Measurements from ENCODE around the gene VTN. TPM values are rescaled to one million over a fixed set of nuclear protein-coding genes. Genes with fewer than 3 reads are reported as not detected.
A peak's percentile ranks its signal among the peaks of the same experiment; 100 is the strongest.

VTN gene
- total RNA-seq, 2 experiments from 2014 or later: 0.16 to 0.17 TPM

GRCh38 chr17:28335201-28335958 lies 34.7 kb downstream of the VTN start, which contains the start of the genes IFT20 and TNFAIP1:
Gene IFT20 (minus strand): TSS chr17:28335472. CDS start chr17:28331985, 3,487 bp downstream.
Gene TNFAIP1 (plus strand): TSS chr17:28335761. CDS start chr17:28339522, 3,761 bp downstream.
- Mint-ChIP-seq H3K36me3 (ENCODE audit: low read depth) (peaks cover 37% of the 10 kb centered on the region), H3K27me3 (no peaks in the 10 kb centered on the region), H3K9me3 (no peaks in the 10 kb centered on the region), H3K4me1 (ENCODE audit: low read depth) (peaks cover 56% of the 10 kb centered on the region), H3K27ac (peak within 1 kb of the TSS; percentile 88), H3K4me3 (peak within 1 kb of the TSS; percentile 98)
- intact Hi-C loops (cut with DNase I, micrococcal nuclease): loop anchor here (1.0 to 10.0 kb wide), 7 partner anchors 16 to 617 kb away; partner anchors contain the start of genes TMEM97 (in 2 of the 2), BLTP2 (in 1 of the 2), FAM222B (in 1 of the 2) and NLK (in 1 of the 2)
- CTCF ChIA-PET: interaction anchor here (0.9 to 2.3 kb wide), 6 partner anchors 16 to 102 kb away, joined by 3 to 15 read pairs (median 4); partner anchors contain the start of genes POLDIP2 and TMEM97
- peak within 1 kb of the TSS; percentile 92 for H3K4me3 ChIP-seq (ENCODE audit: low read length)
- POLR2A ChIA-PET: interaction anchor here (0.6 to 2.5 kb wide), 21 partner anchors 10 to 958 kb away, joined by 3 to 118 read pairs (median 6); partner anchors contain the start of genes BLTP2, LYRM9, NUFIP2 and PHF12
- H3K36me3 ChIP-seq (ENCODE audit: insufficient read depth, low read length): peaks cover 37% of the 10 kb centered on the region
- TF ChIP-seq CTCF (IDR thresholded peaks at IDR 0.05): no peak
- ATAC-seq (ENCODE audit: poor library complexity) (peak; percentile 95), DNase-seq (peak; percentile 92 to 100 (median 96))
- peak within 1 kb of the TSS; percentile 87 to 91 for H3K27ac ChIP-seq (ENCODE audit: low read depth in 1 of 2, low read length in 2 of 2)
- H3K9me3 ChIP-seq (ENCODE audit: control insufficient read depth in 1 of 2, insufficient read depth in 1 of 2, low read length in 2 of 2): peaks cover 0 to 3% of the 10 kb centered on the region in 2 experiments
- H3K27me3 ChIP-seq (ENCODE audit: control insufficient read depth in 1 of 2, insufficient read depth in 2 of 2, low read length in 2 of 2): no peaks in the 10 kb centered on the region
- H3K4me1 ChIP-seq (ENCODE audit: insufficient read depth, low read length): peaks cover 38% of the 10 kb centered on the region

- no peaks in the 10 kb centered on the region for H3K9me3 Mint-ChIP-seq
- H3K4me1 ChIP-seq (ENCODE audit: insufficient read depth, low read length): peaks cover 38% of the 10 kb centered on the region
- H3K4me1 Mint-ChIP-seq (ENCODE audit: low read depth): peaks cover 56% of the 10 kb centered on the region
- POLR2A ChIA-PET: interaction anchor here (0.7 to 2.5 kb wide), 18 partner anchors 9 to 959 kb away, joined by 3 to 118 read pairs (median 6); partner anchors contain the start of genes BLTP2, LYRM9, NUFIP2 and PHF12
- H3K27me3 Mint-ChIP-seq: no peaks in the 10 kb centered on the region
- no peaks in the 10 kb centered on the region for H3K27me3 ChIP-seq (ENCODE audit: control insufficient read depth in 1 of 2, insufficient read depth in 2 of 2, low read length in 2 of 2)
- peak overlapping the region; percentile 88 for H3K27ac Mint-ChIP-seq
- H3K27ac ChIP-seq (ENCODE audit: low read depth in 1 of 2, low read length in 2 of 2): peak overlapping the region; percentile 87 to 91
- peak overlapping the region; percentile 92 for H3K4me3 ChIP-seq (ENCODE audit: low read length)
- ATAC-seq (ENCODE audit: poor library complexity) (no peak), DNase-seq (peak in 1 of 14 experiments; percentile 11)
- peaks cover 35% of the 10 kb centered on the region for H3K36me3 Mint-ChIP-seq (ENCODE audit: low read depth)
- H3K36me3 ChIP-seq (ENCODE audit: insufficient read depth, low read length): peaks cover 32% of the 10 kb centered on the region
- TF ChIP-seq CTCF (IDR thresholded peaks at IDR 0.05): no peak
- peak overlapping the region; percentile 98 for H3K4me3 Mint-ChIP-seq
- intact Hi-C loops (cut with DNase I, micrococcal nuclease): loop anchor here (1.0 to 10.0 kb wide), 7 partner anchors 15 to 618 kb away; partner anchors contain the start of genes TMEM97 (in 2 of the 2), BLTP2 (in 1 of the 2), FAM222B (in 1 of the 2) and NLK (in 1 of the 2)
- CTCF ChIA-PET: interaction anchor here (0.9 to 2.3 kb wide), 5 partner anchors 16 to 102 kb away, joined by 3 to 15 read pairs (median 5); partner anchors contain the start of genes POLDIP2 and TMEM97
- H3K9me3 ChIP-seq (ENCODE audit: control insufficient read depth in 1 of 2, insufficient read depth in 1 of 2, low read length in 2 of 2): no peaks in the 10 kb centered on the region
Observed at GRCh38 chr17:28334666-28335200, 35.4 kb downstream of the VTN start.

GRCh38 chr17:28334171-28334570 lies 35.9 kb downstream of the VTN start:
- H3K27ac ChIP-seq (ENCODE audit: low read depth in 1 of 2, low read length in 2 of 2): no peak overlapping the region
- Mint-ChIP-seq H3K4me1 (ENCODE audit: low read depth) (peaks cover 56% of the 10 kb centered on the region), H3K36me3 (ENCODE audit: low read depth) (peaks cover 39% of the 10 kb centered on the region), H3K27me3 (no peaks in the 10 kb centered on the region), H3K27ac (peak overlapping the region; percentile 88), H3K9me3 (no peaks in the 10 kb centered on the region), H3K4me3 (peak overlapping the region; percentile 98)
- no peak for TF ChIP-seq CTCF (IDR thresholded peaks at IDR 0.05)
- peaks cover 38% of the 10 kb centered on the region for H3K4me1 ChIP-seq (ENCODE audit: insufficient read depth, low read length)
- no peak overlapping the region for H3K4me3 ChIP-seq (ENCODE audit: low read length)
- no peaks in the 10 kb centered on the region for H3K27me3 ChIP-seq (ENCODE audit: control insufficient read depth in 1 of 2, insufficient read depth in 2 of 2, low read length in 2 of 2)
- H3K36me3 ChIP-seq (ENCODE audit: insufficient read depth, low read length): peaks cover 31% of the 10 kb centered on the region
- intact Hi-C loops (cut with DNase I, micrococcal nuclease): loop anchor here in 1 of 2 experiments (2.0 to 10.0 kb wide), 3 partner anchors 311 to 619 kb away; partner anchors contain the start of genes BLTP2 and FAM222B
- DNase-seq (peak in 2 of 14 experiments; percentile 2 to 36), ATAC-seq (ENCODE audit: poor library complexity) (no peak)
- CTCF ChIA-PET: interaction anchor here (2.3 kb wide), 1 partner anchor 15 kb away, joined by 15 read pairs; the partner anchor contains the start of gene TMEM97
- no peaks in the 10 kb centered on the region for H3K9me3 ChIP-seq (ENCODE audit: control insufficient read depth in 1 of 2, insufficient read depth in 1 of 2, low read length in 2 of 2)
- POLR2A ChIA-PET: interaction anchor here (1.9 to 2.5 kb wide), 2 partner anchors 23 to 616 kb away, joined by 6 to 118 read pairs; partner anchors contain the start of gene POLDIP2

Data from CD4-positive, alpha-beta T cell (primary cell).